Measurements from ENCODE around the gene MATN4. TPM values are rescaled to one million over a fixed set of nuclear protein-coding genes. Genes with fewer than 3 reads are reported as not detected.

MATN4 gene
- total RNA-seq, 1 experiment from 2014 or later, result 0.64 TPM

DNA sequence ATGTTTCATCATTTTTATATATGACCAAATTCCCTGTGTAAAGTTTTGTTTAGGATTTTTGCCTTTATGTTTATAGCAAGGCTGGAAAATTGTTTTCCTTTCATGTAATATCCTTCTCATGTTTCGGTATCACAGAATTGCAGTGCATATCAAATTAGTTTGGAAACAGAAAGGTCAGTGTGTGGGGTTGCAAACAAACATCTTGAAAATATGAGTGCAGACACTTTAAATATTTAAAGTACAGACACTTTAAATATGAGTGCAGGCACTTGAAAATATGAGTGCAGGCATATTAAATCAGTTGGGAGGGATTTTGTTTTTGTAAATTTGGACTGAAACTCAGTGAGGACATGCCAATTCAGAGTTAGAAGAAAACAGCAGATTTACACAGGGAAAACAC lies 60.2 kb downstream of the MATN4 start:
- RAD21 ChIA-PET (ENCODE audit: low non-redundant PET in 1 of 2, low total read pairs in 2 of 2, uncharacterized antibody in 2 of 2, unreplicated experiment in 2 of 2), result no interaction called here
- Histone ChIP-seq H3K9me3 (ENCODE audit: control insufficient read depth in 1 of 2, insufficient read depth in 1 of 2, low read depth in 1 of 2, low read length in 2 of 2) (no peaks in the 10 kb centered on the region), H2AFZ (ENCODE audit: low read depth, low read length, poor library complexity, severe bottlenecking) (no peak overlapping the region), H3K9ac (ENCODE audit: low read length) (no peak overlapping the region), H3K4me2 (ENCODE audit: low read length) (no peak overlapping the region), H3K79me2 (ENCODE audit: insufficient read depth, low read length) (no peaks in the 10 kb centered on the region), H3K4me3 (replicated peaks in 1 of 2; ENCODE audit: low read depth in 1 of 2, low read length in 2 of 2) (no peak overlapping the region), H4K20me1 (ENCODE audit: insufficient read depth) (no peaks in the 10 kb centered on the region), H3K36me3 (ENCODE audit: control insufficient read depth in 1 of 2, insufficient read depth in 2 of 2, low read length in 2 of 2) (no peaks in the 10 kb centered on the region), H3K4me1 (ENCODE audit: control insufficient read depth in 1 of 2, insufficient read depth in 2 of 2, low read length in 2 of 2) (no peaks in the 10 kb centered on the region), H3K27ac (ENCODE audit: low read depth, low read length) (no peak overlapping the region), H3K27me3 (ENCODE audit: insufficient read depth, low read length) (peaks cover 52% of the 10 kb centered on the region), H3K9me2 (ENCODE audit: insufficient read depth) (no peaks in the 10 kb centered on the region)
- POLR2A ChIA-PET, result no interaction called here
- CTCF ChIA-PET, result no interaction called here
- DNase-seq (ENCODE audit: low read depth, low spot score), result no peak
- no peak for TF ChIP-seq MAX (IDR thresholded peaks at IDR 0.05)
- no peak for TF ChIP-seq EGR1 (IDR thresholded peaks at IDR 0.05; ENCODE audit: low read depth)
- TF ChIP-seq TCF7L2 (IDR thresholded peaks at IDR 0.05; ENCODE audit: borderline replicate concordance, extremely low read depth, insufficient read depth, insufficient read length), result no peak
- TF ChIP-seq POLR2A (IDR thresholded peaks at IDR 0.05; ENCODE audit: borderline replicate concordance, extremely low read depth, insufficient read depth, insufficient read length), result no peak
- TF ChIP-seq POLR2AphosphoS5 (IDR thresholded peaks at IDR 0.05; ENCODE audit: low read depth, low read length), result no peak
- no peak for TF ChIP-seq SP1 (IDR thresholded peaks at IDR 0.05; ENCODE audit: low read depth)
- TF ChIP-seq SRF (IDR thresholded peaks at IDR 0.05; ENCODE audit: low read depth), result no peak
- no TSS peak for BruUV-seq (replicated peaks)
- no peak for ATAC-seq
- intact Hi-C loops (cut with micrococcal nuclease), result no loop called here

- no peak for ATAC-seq
- ChIA-PET CTCF (interaction anchor here (1.1 to 1.9 kb wide), 3 partner anchors 9 to 46 kb away, joined by 3 to 7 read pairs (median 4); no protein-coding TSS in a partner anchor), POLR2A (no interaction called here), RAD21 (ENCODE audit: low non-redundant PET in 1 of 2, low total read pairs in 2 of 2, uncharacterized antibody in 2 of 2, unreplicated experiment in 2 of 2) (no interaction called here)
- no peak overlapping the region for H3K4me2 ChIP-seq (ENCODE audit: low read length)
- H3K27me3 ChIP-seq (ENCODE audit: insufficient read depth, low read length), result peaks cover 58% of the 10 kb centered on the region
- H3K9ac ChIP-seq (ENCODE audit: low read length), result no peak overlapping the region
- H3K4me1 ChIP-seq (ENCODE audit: control insufficient read depth in 1 of 2, insufficient read depth in 2 of 2, low read length in 2 of 2), result no peaks in the 10 kb centered on the region
- no peak overlapping the region for H2AFZ ChIP-seq (ENCODE audit: low read depth, low read length, poor library complexity, severe bottlenecking)
- no peaks in the 10 kb centered on the region for H3K36me3 ChIP-seq (ENCODE audit: control insufficient read depth in 1 of 2, insufficient read depth in 2 of 2, low read length in 2 of 2)
- intact Hi-C loops (cut with micrococcal nuclease), result no loop called here
- BruUV-seq (replicated peaks), result no TSS peak
- H3K9me3 ChIP-seq (ENCODE audit: control insufficient read depth in 1 of 2, insufficient read depth in 1 of 2, low read depth in 1 of 2, low read length in 2 of 2), result no peaks in the 10 kb centered on the region
- H3K79me2 ChIP-seq (ENCODE audit: insufficient read depth, low read length), result no peaks in the 10 kb centered on the region
- no peaks in the 10 kb centered on the region for H3K9me2 ChIP-seq (ENCODE audit: insufficient read depth)
- no peak overlapping the region for H3K4me3 ChIP-seq (replicated peaks in 1 of 2; ENCODE audit: low read depth in 1 of 2, low read length in 2 of 2)
- no peak overlapping the region for H3K27ac ChIP-seq (ENCODE audit: low read depth, low read length)
- DNase-seq (ENCODE audit: low read depth, low spot score), result no peak
- no peaks in the 10 kb centered on the region for H4K20me1 ChIP-seq (ENCODE audit: insufficient read depth)
- no peak for TF ChIP-seq ZBTB33 (IDR thresholded peaks at IDR 0.05; ENCODE audit: extremely low read depth, insufficient replicate concordance, low read length)
- no peak for TF ChIP-seq CTCF (IDR thresholded peaks at IDR 0.05 in 2 of 3, conservative IDR thresholded peaks at IDR 0.05 in 1 of 3; ENCODE audit: borderline replicate concordance in 1 of 3, insufficient read depth in 1 of 3, low read depth in 2 of 3, low read length in 2 of 3)
- TF ChIP-seq, protein P1, sequence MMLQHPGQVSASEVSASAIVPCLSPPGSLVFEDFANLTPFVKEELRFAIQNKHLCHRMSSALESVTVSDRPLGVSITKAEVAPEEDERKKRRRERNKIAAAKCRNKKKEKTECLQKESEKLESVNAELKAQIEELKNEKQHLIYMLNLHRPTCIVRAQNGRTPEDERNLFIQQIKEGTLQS (IDR thresholded peaks at IDR 0.05), result no peak
- TF ChIP-seq ELF1 (IDR thresholded peaks at IDR 0.05; ENCODE audit: borderline replicate concordance, low read depth), result no peak
- no peak for TF ChIP-seq CEBPB (IDR thresholded peaks at IDR 0.05; ENCODE audit: low read depth)
- no peak for TF ChIP-seq EGR1 (IDR thresholded peaks at IDR 0.05; ENCODE audit: low read depth)
- no peak for TF ChIP-seq MAX (IDR thresholded peaks at IDR 0.05)
- no peak for TF ChIP-seq FOSL1 (IDR thresholded peaks at IDR 0.05; ENCODE audit: low read depth)
- no peak for TF ChIP-seq SIN3A (IDR thresholded peaks at IDR 0.05; ENCODE audit: low read depth)
Measured at GRCh38 chr20:45246109-45246508, 62.0 kb downstream of the MATN4 start.
